Esophagus muscularis mucosa (tissue), 3 donors: ENCODE measurements around the gene SERPINB6.
A peak's percentile ranks its signal among the peaks of the same experiment; 100 is the strongest.

Experiments used
- CTCF ChIP-seq, 3 experiments: fragments of 200-600 bp in 2 of 3; fragments of 450-650 bp in 1 of 3; sonication (generic) in 2 of 3; IDR thresholded peaks; one replicate each; pipeline ENCODE4 v1.5.1; 2017 to 2019; ENCODE audit warnings: antibody characterized with exemption in 3 of 3, mild to moderate bottlenecking in 2 of 3, moderate library complexity in 1 of 3
- POLR2A ChIP-seq: fragments of 450-650 bp; IDR thresholded peaks from one replicate; pipeline ENCODE4 v1.6.1; 2017; ENCODE audit warnings: antibody characterized with exemption, moderate library complexity, mild to moderate bottlenecking, low read depth
- POLR2AphosphoS5 ChIP-seq, 2 donors: sonication (generic); formaldehyde crosslinking; IDR thresholded peaks; one replicate each; pipeline ENCODE4 v1.6.1; 2017; ENCODE audit warnings: antibody characterized with exemption in 2 of 2

DNA sequence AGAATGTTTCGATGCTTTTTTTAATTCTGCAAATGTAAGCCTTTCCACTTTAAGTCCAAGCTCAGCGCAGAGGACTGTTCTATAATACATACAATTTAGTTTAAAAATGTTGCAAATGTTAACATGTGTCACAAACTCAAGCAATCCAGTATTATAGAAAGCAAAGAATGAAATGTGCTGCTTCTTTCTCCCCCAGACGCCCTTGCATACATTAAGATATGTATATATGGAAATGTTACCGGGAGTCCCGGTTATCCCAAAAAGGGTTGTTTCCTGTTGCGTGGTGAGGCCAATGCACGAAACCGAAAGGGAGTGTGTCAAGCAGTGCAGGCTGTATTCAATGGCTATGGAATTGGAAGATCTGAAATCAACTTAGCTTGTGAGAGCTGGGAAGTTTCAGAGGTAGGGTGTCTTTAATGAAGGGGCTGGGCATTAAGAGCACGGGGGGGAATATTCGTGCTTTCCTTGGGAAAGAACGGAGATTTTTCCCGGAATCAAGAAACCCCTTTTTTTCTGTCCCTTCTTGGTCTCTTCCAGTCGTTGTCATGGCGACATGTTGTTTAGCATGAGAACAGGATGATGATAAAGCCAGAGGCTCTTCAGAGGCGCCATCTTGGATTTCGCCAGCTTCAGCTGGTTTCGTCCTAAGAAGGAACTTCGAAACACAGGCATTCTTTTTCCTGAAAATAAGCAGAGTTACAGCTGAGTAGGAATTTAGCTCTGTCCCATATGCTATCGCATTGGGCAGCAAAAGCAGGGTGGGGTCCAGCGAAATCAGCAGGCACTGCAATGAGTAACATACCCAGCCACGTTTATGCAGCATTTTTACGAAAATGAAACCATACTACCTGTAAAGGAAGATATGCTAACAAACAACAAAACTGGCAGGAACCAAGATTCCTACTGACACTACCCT is 18.2 kb upstream of the SERPINB6 start:
- TF ChIP-seq CTCF (IDR thresholded peaks at IDR 0.05) (peak in 1 of 3 experiments; percentile 10), POLR2A (peak; percentile 2), POLR2AphosphoS5 (IDR thresholded peaks at IDR 0.05) (peak; percentile 94)
